Gastrocnemius medialis (tissue), 4 donors: ENCODE measurements around the gene BCORL1.

ENCODE experiments used
- POLR2A ChIP-seq, 2 donors: fragments of 450-650 bp; IDR thresholded peaks; one replicate each; pipeline ENCODE4 v1.6.1; 2017; ENCODE audit warnings: antibody characterized with exemption in 2 of 2, mild to moderate bottlenecking in 2 of 2, moderate library complexity in 2 of 2
- TF ChIP-seq, protein P1 (sequence below), 5 experiments: fragments of 450-650 bp in 3 of 5; fragments of 200-600 bp in 2 of 5; sonication (generic) in 2 of 5; IDR thresholded peaks in 4 of 5; conservative IDR thresholded peaks in 1 of 5; 1 replicate in 4 of 5; 2 replicates in 1 of 5; pipeline ENCODE4 v1.5.1; 2016 to 2019; ENCODE audit warnings: antibody characterized with exemption in 5 of 5, mild to moderate bottlenecking in 3 of 5, moderate library complexity in 3 of 5

GRCh38 chrX:129984111-129984958 lies 1.9 kb downstream of the BCORL1 start:
- TF ChIP-seq, protein P1, sequence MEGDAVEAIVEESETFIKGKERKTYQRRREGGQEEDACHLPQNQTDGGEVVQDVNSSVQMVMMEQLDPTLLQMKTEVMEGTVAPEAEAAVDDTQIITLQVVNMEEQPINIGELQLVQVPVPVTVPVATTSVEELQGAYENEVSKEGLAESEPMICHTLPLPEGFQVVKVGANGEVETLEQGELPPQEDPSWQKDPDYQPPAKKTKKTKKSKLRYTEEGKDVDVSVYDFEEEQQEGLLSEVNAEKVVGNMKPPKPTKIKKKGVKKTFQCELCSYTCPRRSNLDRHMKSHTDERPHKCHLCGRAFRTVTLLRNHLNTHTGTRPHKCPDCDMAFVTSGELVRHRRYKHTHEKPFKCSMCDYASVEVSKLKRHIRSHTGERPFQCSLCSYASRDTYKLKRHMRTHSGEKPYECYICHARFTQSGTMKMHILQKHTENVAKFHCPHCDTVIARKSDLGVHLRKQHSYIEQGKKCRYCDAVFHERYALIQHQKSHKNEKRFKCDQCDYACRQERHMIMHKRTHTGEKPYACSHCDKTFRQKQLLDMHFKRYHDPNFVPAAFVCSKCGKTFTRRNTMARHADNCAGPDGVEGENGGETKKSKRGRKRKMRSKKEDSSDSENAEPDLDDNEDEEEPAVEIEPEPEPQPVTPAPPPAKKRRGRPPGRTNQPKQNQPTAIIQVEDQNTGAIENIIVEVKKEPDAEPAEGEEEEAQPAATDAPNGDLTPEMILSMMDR (IDR thresholded peaks at IDR 0.05 in 4 of 5, conservative IDR thresholded peaks at IDR 0.05 in 1 of 5) = no peak
- no peak for TF ChIP-seq POLR2A (IDR thresholded peaks at IDR 0.05)
